NOMO-1 (cell line): Measurements from ENCODE around the gene CDC42SE2.
A peak's percentile ranks its signal among the peaks of the same experiment; 100 is the strongest.
"Not testable (repeated sequence)": the region's sequence is repeated elsewhere in the genome, so short reads cannot be mapped to it uniquely, and the experiment has no call there.

Experiments
- DNase-seq, 2 experiments: peaks; one replicate each; lab custom pipeline; 2025; ENCODE audit not compliant: unreplicated experiment in 2 of 2; lab: John Stamatoyannopoulos, UW

CDC42SE2 gene

DNA sequence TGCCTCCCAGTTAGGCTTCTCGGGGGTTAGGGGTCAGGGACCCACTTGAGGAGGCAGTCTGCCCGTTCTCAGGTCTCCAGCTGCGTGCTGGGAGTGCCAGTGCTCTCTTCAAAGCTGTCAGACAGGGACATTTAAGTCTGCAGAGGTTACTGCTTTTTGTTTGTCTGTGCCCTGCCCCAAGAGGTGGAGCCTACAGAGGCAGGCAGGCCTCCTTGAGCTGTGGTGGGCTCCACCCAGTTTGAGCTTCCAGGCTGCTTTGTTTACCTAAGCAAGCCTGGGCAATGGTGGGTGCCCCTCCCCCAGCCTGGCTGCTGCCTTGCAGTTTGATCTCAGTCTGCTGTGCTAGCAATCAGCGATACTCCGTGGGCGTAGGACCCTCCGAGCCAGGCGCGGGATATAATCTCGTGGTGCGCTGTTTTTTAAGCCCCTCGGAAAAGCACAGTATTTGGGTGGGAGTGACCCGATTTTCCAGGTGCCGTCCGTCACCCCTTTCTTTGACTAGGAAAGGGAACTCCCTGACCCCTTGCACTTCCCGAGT, 48.5 kb downstream of the CDC42SE2 start:
- not testable (repeated sequence) for DNase-seq

GRCh38 chr5:131316026-131316425, 52.2 kb downstream of the CDC42SE2 start:
- DNase-seq, result no peak

GRCh38 chr5:131316822-131317221, 53.0 kb downstream of the CDC42SE2 start:
- DNase-seq, result no peak

GRCh38 chr5:131318455-131318854, 54.6 kb downstream of the CDC42SE2 start:
- no peak for DNase-seq

DNA sequence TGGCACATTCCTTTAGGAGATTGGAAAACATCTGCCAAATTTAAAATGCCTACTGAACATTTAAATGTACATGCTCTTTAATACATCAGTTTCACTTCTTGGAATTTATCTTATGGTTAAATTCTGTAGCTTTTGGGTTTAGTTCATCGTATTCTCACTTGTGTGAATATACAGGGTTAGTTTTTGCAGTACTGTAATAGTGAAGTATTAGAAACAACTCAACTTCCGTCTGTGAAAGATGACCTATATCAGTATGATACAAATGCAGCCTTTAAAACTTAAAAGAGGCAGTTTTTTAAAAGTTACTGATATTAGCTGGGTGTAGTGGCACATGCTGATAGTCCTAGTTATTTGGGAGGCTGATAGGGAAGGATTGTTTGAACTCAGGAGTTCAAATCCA, 57.2 kb downstream of the CDC42SE2 start:
- DNase-seq, result no peak

DNA sequence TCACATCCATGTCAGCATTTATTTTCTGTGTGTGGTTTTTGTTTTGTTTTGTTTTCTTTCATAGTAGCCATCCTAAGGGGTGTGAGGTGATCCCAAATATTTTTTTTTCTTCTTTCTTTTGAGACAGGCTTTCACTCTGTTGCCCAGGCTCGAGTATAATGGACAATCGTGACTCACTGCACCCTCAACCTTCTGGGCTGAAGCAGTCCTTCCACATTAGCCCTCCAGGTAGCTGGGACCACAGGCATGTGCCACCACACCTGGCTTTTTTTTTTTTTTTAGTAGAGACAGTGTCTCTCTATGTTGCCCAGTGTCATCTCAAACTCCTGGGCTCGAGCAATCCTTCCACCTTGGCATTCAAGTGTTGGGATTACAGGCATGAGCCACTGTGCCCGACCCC, 59.1 kb downstream of the CDC42SE2 start:
- no peak for DNase-seq

DNA sequence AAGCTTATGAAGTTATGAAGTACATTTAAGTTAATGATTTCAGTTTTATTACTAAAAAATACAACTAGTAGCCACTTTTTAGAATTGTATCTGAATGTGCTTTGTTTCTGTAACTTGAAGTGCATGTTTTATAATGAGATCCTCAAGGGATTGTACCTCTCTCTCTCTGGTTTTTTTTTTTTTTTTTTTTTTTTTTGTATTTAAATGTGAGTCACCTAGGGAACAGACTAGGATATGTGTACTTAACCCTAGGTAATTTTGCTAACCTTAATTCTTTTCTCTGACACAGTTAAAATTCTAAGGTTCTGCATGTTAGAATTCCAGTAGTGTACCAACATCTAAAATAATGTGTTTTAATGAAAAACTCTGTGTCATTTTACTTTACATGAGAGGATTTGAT, 59.5 kb downstream of the CDC42SE2 start:
- DNase-seq, result no peak

DNA sequence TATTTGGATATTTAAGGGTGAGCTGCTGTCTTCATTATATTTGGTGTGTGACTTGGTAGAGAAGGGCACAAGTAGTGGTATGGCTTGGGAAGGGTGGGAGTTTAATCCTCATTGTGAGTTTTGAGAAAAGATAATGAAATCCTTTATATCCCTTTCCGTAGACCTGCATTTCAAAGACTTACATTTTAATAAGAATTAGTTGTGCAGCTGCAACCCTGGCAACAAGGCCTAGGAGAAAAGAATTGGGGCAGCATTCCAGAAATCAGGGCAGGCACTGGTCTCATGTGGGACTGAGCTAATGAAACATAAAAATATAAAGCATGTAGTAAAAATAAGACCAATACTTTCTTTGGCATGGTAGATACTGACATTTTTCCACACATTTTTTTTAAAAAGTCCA, 60.5 kb downstream of the CDC42SE2 start:
- no peak for DNase-seq

GRCh38 chr5:131328536-131329285, 64.9 kb downstream of the CDC42SE2 start:
- no peak for DNase-seq

- peak in 1 of 2 experiments; percentile 9 for DNase-seq
These were observed 65.4 kb downstream of the CDC42SE2 start for GRCh38 chr5:131329286-131329560.

DNA sequence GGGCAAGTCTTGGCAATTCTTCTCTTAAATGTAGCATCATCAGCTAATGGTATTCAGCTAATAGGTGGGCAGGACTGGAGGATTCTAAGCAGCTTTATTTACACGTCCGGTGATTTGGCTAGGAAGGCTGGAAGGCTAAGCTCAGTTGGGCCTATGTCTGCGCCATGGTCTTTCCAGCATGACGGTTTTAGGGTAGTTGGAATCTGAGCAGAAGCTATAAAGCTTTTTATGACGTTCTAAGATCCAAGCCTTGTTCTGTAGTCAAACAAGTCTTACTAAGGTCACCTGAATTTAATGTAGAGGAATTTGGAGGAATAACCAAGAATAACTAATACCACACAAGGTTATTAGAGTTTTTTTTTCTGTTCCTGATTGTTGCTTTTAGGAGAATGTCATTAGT, 66.2 kb downstream of the CDC42SE2 start:
- no peak for DNase-seq

GRCh38 chr5:131335756-131336155, 71.9 kb downstream of the CDC42SE2 start:
- DNase-seq, result not testable (repeated sequence)

DNA sequence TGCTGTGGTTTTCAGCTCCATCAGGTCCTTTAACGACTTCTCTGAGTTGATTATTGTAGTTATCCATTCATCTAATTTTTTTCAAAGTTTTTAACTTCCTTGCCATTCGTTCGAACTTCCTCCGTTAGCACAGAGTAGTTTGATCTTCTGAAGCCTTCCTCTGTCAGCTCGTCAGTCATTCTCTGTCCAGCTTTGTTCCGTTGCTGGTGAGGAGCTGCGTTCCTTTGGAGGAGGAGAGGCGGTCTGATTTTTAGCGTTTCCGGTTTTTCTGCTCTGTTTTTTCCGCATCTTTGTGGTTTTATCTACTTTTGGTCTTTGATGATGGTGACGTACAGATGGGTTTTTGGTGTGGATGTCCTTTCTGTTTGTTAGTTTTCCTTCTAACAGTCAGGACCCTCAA, 72.9 kb downstream of the CDC42SE2 start:
- DNase-seq, result not testable (repeated sequence)

- DNase-seq, result not testable (repeated sequence)
These were observed 73.6 kb downstream of the CDC42SE2 start for GRCh38 chr5:131337240-131338050.

- no peak for DNase-seq
These were observed 74.2 kb downstream of the CDC42SE2 start for GRCh38 chr5:131338051-131338453.

- DNase-seq, result not testable (repeated sequence)
These were observed 80.4 kb downstream of the CDC42SE2 start for GRCh38 chr5:131344288-131344687.

GRCh38 chr5:131346204-131346603, 82.4 kb downstream of the CDC42SE2 start:
- not testable (repeated sequence) for DNase-seq

GRCh38 chr5:131353991-131354390, 90.1 kb downstream of the CDC42SE2 start:
- DNase-seq, result no peak

DNA sequence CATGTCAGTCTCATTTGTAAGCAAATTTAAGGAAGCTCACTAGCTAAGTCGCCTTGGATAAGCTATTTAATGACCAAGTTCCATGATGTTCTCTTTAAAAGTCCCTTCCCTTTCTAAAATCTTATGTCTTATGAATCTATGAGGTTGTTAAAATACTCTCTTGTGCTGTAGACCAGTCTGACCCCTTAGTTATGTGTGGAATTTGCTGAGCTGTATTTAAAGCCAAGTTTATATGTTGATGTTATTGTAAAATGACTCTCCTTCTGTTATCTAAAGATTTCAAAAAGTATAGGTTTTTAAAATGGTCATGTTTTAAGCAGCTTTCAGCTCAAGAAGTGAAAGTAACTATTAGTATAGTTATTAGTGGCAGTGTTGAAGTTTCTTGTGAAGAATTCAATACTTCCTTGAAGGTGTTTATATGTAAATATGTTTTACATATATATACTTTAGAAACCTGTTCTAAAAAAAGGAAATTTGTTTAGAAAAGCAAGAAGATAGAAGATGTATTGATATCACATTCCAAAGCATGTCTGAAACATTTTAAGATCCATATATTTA, 92.2 kb downstream of the CDC42SE2 start:
- DNase-seq, result peak in 1 of 2 experiments; percentile 56

- DNase-seq, result no peak
These were observed 92.8 kb downstream of the CDC42SE2 start for GRCh38 chr5:131356619-131357018.

DNA sequence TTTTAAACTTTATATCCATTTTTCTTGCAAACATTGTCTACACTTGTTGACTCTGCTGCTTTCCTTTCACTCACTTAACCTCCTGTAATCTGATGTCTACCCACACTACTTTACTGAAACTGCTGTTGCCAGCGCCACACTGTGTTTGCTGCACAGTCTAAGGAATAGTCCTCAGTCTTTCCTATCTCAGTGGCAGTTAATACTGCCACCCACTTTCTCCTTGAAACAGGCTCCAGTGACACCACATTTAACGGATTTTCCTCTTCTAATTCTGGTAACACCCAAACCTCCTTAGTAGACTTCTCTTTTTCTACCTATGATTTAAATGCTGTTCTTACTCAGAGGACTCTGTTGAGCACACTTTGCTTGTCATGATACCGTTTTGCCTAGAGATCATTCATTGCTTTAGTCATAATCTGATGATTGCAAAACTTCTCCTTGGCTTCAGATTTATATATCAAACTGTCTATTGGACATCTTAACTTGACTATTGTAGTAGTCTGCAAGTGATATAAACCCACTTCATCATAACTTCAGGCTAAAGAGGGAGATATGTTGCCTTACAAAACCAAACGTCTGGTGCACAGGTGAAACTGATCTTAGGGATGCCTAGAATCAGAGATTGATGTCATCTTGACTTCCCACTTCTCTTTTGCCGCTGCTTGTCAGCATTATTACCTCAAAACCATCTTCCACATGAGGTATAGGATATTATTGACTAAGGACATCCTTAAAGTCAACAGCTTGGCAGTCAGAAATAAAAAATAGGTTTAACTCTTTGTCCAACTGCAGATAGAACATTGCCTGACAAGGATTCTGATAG, 94.1 kb downstream of the CDC42SE2 start:
- peak; percentile 71 to 83 for DNase-seq
